B cell (primary cell): ENCODE measurements around the gene COL9A3. TPM values are rescaled to one million over a fixed set of nuclear protein-coding genes. Genes with fewer than 3 reads are reported as not detected.

ENCODE experiments used
- ATAC-seq: fragments of 200-7000 bp; cut with Tn5 transposase; one replicate; pipeline ENCODE4 v1.10.0; 2021; ENCODE audit warnings: low read depth, mild to moderate bottlenecking, moderate number of reproducible peaks, moderate library complexity
- CTCF ChIA-PET: fragments of 350-600 bp; sonication (Branson Sonifier 250); formaldehyde crosslinking; loops from one replicate; lab custom pipeline; 2021; ENCODE audit warnings: antibody characterized with exemption, inconsistent platforms; lab: Charles Lee
- POLR2A ChIA-PET: fragments of 350-600 bp; sonication (Branson Sonifier 250); formaldehyde crosslinking; loops from one replicate; lab custom pipeline; 2021; ENCODE audit warnings: antibody characterized with exemption; lab: Charles Lee
- DNase-seq: peaks from one replicate; pipeline ENCODE4 v3.0.0; 2013
- H2AFZ ChIP-seq: 2 replicates; pipeline ENCODE4 v1.6.1; 2012; ENCODE audit warnings: mild to moderate bottlenecking, low read depth, low read length; ENCODE audit not compliant: insufficient read depth, poor library complexity, severe bottlenecking
- H3K27ac ChIP-seq, 2 donors: 1 replicate in 1 of 2; 2 replicates in 1 of 2; pipeline ENCODE4 v1.5.1; 2012 to 2013; ENCODE audit warnings: low read length in 2 of 2, mild to moderate bottlenecking in 2 of 2, moderate library complexity in 1 of 2
- H3K27me3 ChIP-seq, 4 experiments: fragments of 200-600 bp in 1 of 4; sonication (generic) in 1 of 4; replicated peaks in 1 of 4; 1 replicate in 2 of 4; 2 replicates in 2 of 4; pipeline versions ENCODE4 v1.6.1 to v1.7.0; 2013 to 2016; ENCODE audit warnings: low read length in 3 of 4, mild to moderate bottlenecking in 2 of 4, mixed read lengths in 1 of 4, moderate library complexity in 1 of 4; ENCODE audit not compliant: insufficient read depth in 4 of 4, control insufficient read depth in 3 of 4; ENCODE audit errors: control extremely low read depth in 1 of 4
- H3K36me3 ChIP-seq, 2 experiments: replicated peaks in 1 of 2; 1 replicate in 1 of 2; 2 replicates in 1 of 2; pipeline versions ENCODE4 v1.6.1 to v1.7.1; 2013; ENCODE audit warnings: low read length in 1 of 2; ENCODE audit not compliant: insufficient read depth in 2 of 2, control insufficient read depth in 1 of 2; ENCODE audit errors: control extremely low read depth in 1 of 2, extremely low read depth in 1 of 2
- H3K4me1 ChIP-seq, 2 donors: fragments of 200-600 bp in 1 of 2; sonication (generic) in 1 of 2; 1 replicate in 1 of 2; 2 replicates in 1 of 2; pipeline versions ENCODE4 v1.5.1 to v1.6.1; 2013 to 2017; ENCODE audit warnings: low read length in 2 of 2; ENCODE audit not compliant: control insufficient read depth in 2 of 2, insufficient read depth in 2 of 2
- H3K4me2 ChIP-seq: replicated peaks from 2 replicates; pipeline ENCODE3; 2012; ENCODE audit warnings: mild to moderate bottlenecking, low read depth, low read length; ENCODE audit not compliant: poor library complexity, severe bottlenecking
- H3K4me3 ChIP-seq, 5 experiments: fragments of 200-600 bp in 1 of 5; sonication (generic) in 1 of 5; 1 replicate in 3 of 5; 2 replicates in 2 of 5; pipeline versions ENCODE4 v1.5.1 to v1.7.0; 2011 to 2016; ENCODE audit warnings: low read length in 4 of 5, mild to moderate bottlenecking in 4 of 5, low read depth in 2 of 5, control low read depth in 1 of 5, moderate library complexity in 1 of 5; ENCODE audit not compliant: insufficient read depth in 1 of 5; ENCODE audit errors: control extremely low read depth in 1 of 5, extremely low read depth in 1 of 5
- H3K79me2 ChIP-seq: fragments of 200-600 bp; sonication (generic); one replicate; pipeline ENCODE4 v1.6.0; 2016; ENCODE audit warnings: low read length; ENCODE audit not compliant: control insufficient read depth, insufficient read depth
- H3K9ac ChIP-seq: fragments of 200-600 bp; sonication (generic); 2 replicates; pipeline ENCODE4 v1.6.1; 2017; ENCODE audit warnings: mild to moderate bottlenecking, low read length, moderate library complexity
- H3K9me3 ChIP-seq, 3 donors: one replicate each; pipeline versions ENCODE4 v1.6.1 to v1.7.1; 2013; ENCODE audit warnings: low read length in 2 of 3; ENCODE audit not compliant: control insufficient read depth in 2 of 3, insufficient read depth in 1 of 3; ENCODE audit errors: control extremely low read depth in 1 of 3
- H4K20me1 ChIP-seq: 2 replicates; pipeline ENCODE4 v1.6.0; 2012; ENCODE audit warnings: mild to moderate bottlenecking, low read length; ENCODE audit not compliant: insufficient read depth, control insufficient read depth, poor library complexity, severe bottlenecking
- H3K27ac Mint-ChIP-seq: one replicate; pipeline ENCODE4 v1.8.0; 2021; ENCODE audit warnings: mixed read lengths
- H3K27me3 Mint-ChIP-seq: one replicate; pipeline ENCODE4 v1.8.0; 2021; ENCODE audit warnings: mixed read lengths
- H3K4me1 Mint-ChIP-seq: one replicate; pipeline ENCODE4 v1.8.0; 2021; ENCODE audit warnings: mixed read lengths
- H3K4me3 Mint-ChIP-seq: one replicate; pipeline ENCODE4 v1.8.0; 2021; ENCODE audit warnings: mixed read lengths
- H3K9me3 Mint-ChIP-seq: one replicate; pipeline ENCODE4 v1.8.0; 2022; ENCODE audit warnings: mixed read lengths; ENCODE audit not compliant: insufficient read depth
- EZH2 ChIP-seq: IDR thresholded peaks from 2 replicates; pipeline ENCODE4 v1.6.1; 2012; ENCODE audit warnings: borderline replicate concordance, low read depth, mild to moderate bottlenecking, moderate library complexity, low read length; ENCODE audit not compliant: insufficient read depth, poor library complexity, severe bottlenecking
- WGBS: methylation state at CpG from one replicate; pipeline ENCODE4 v1.1.5; 2013; ENCODE audit warnings: missing lambda C conversion rate; ENCODE audit not compliant: insufficient coverage; 5-methylcytosine and 5-hydroxymethylcytosine counted together
- intact Hi-C: fragments of 100-400 bp; cut with micrococcal nuclease; formaldehyde crosslinking; loops from one replicate; pipeline ENCODE4 v1.10.0; 2022
- polyA plus RNA-seq: library from polyadenylated mRNA; depleted of rRNA; stranded (reverse); fragments of >200 nt; gene quantifications from 2 replicates; pipeline ENCODE4 v1.2.3, GENCODE V29; 2012
- total RNA-seq, 2 donors: library from RNA; stranded (reverse); fragments of 120-200 nt in 1 of 2; gene quantifications; 1 replicate in 1 of 2; 2 replicates in 1 of 2; pipeline versions ENCODE4 v1.2.3 to v1.2.4, GENCODE V29; 2013 to 2022
- TF ChIP-seq, protein P1 (sequence below): fragments of 200-600 bp; IDR thresholded peaks from one replicate; pipeline ENCODE4 v1.8.0; 2022; ENCODE audit warnings: antibody characterized with exemption, mild to moderate bottlenecking

The COL9A3 gene
- total and polyA plus RNA-seq, 2 donors (not counting 1 experiment from before 2014, with no cell fraction given): 10.7 to 96.3 TPM

DNA sequence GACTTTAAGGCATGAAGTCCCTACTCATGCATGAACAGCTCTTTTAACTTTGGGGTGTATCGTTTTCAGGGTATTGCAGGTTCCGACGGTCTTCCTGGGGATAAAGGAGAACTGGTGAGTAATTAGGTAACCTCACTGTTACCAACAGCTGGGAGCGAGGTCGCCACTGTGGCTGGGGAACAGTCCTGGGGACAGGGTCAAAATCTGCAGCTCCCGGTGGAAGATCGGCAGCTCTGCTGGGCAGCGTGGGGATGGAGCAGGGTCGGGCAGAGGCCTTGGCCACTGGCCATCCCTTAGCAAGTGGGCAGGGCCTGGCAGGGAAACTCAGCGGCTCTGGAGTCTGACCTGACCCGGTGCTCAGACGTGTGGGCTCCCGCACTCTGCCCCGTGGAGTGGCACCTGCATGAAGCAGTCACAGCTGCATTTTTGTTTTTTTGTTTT, 16.1 kb downstream of the COL9A3 start:
- peaks cover 32% of the 10 kb centered on the region for H3K4me1 Mint-ChIP-seq
- Histone ChIP-seq H3K4me3 (peak overlapping the region; percentile 29 to 56 (median 43)), H2AFZ (peak overlapping the region; percentile 44), H4K20me1 (no peaks in the 10 kb centered on the region), H3K9ac (peak overlapping the region; percentile 11), H3K4me1 (peaks cover 32 to 39% of the 10 kb centered on the region in 2 donors), H3K27ac (peak overlapping the region; percentile 38 to 59), H3K79me2 (no peaks in the 10 kb centered on the region), H3K9me3 (no peaks in the 10 kb centered on the region), H3K27me3 (no peaks in the 10 kb centered on the region), H3K36me3 (peaks cover 0 to 3% of the 10 kb centered on the region in 2 experiments), H3K4me2 (peak overlapping the region; percentile 82)
- 61% methylated on average over 10 of the region's 14 CpGs for WGBS
- no peak for DNase-seq
- H3K4me3 Mint-ChIP-seq: peak overlapping the region; percentile 77
- intact Hi-C loops: loop anchor here (2.0 kb wide), 1 partner anchor 38 kb away; no protein-coding TSS in a partner anchor
- H3K27ac Mint-ChIP-seq: peak overlapping the region; percentile 89
- CTCF ChIA-PET: interaction anchor here (1.2 to 1.9 kb wide), 4 partner anchors 10 to 69 kb away, joined by 3 to 10 read pairs (median 4); no protein-coding TSS in a partner anchor
- no peaks in the 10 kb centered on the region for H3K9me3 Mint-ChIP-seq
- no peaks in the 10 kb centered on the region for H3K27me3 Mint-ChIP-seq
- TF ChIP-seq, protein P1, sequence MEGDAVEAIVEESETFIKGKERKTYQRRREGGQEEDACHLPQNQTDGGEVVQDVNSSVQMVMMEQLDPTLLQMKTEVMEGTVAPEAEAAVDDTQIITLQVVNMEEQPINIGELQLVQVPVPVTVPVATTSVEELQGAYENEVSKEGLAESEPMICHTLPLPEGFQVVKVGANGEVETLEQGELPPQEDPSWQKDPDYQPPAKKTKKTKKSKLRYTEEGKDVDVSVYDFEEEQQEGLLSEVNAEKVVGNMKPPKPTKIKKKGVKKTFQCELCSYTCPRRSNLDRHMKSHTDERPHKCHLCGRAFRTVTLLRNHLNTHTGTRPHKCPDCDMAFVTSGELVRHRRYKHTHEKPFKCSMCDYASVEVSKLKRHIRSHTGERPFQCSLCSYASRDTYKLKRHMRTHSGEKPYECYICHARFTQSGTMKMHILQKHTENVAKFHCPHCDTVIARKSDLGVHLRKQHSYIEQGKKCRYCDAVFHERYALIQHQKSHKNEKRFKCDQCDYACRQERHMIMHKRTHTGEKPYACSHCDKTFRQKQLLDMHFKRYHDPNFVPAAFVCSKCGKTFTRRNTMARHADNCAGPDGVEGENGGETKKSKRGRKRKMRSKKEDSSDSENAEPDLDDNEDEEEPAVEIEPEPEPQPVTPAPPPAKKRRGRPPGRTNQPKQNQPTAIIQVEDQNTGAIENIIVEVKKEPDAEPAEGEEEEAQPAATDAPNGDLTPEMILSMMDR: no peak
- TF ChIP-seq EZH2: no peak
- peak; percentile 31 for ATAC-seq
- POLR2A ChIA-PET: interaction anchor here (1.0 kb wide), 1 partner anchor 39 kb away, joined by 3 read pairs; no protein-coding TSS in a partner anchor

- Mint-ChIP-seq H3K4me3 (peak overlapping the region; percentile 17), H3K4me1 (peaks cover 46% of the 10 kb centered on the region), H3K9me3 (no peaks in the 10 kb centered on the region), H3K27ac (peak overlapping the region; percentile 6), H3K27me3 (no peaks in the 10 kb centered on the region)
- Histone ChIP-seq H3K4me1 (peaks cover 40 to 50% of the 10 kb centered on the region in 2 donors), H3K27ac (no peak overlapping the region), H3K36me3 (peaks cover 0 to 3% of the 10 kb centered on the region in 2 experiments), H3K27me3 (no peaks in the 10 kb centered on the region), H3K9me3 (no peaks in the 10 kb centered on the region), H4K20me1 (no peaks in the 10 kb centered on the region), H3K4me2 (no peak overlapping the region), H3K4me3 (no peak overlapping the region), H2AFZ (no peak overlapping the region), H3K79me2 (no peaks in the 10 kb centered on the region), H3K9ac (no peak overlapping the region)
- ChIA-PET POLR2A (no interaction called here), CTCF (interaction anchor here (0.8 kb wide), 1 partner anchor 9 kb away, joined by 3 read pairs; no protein-coding TSS in a partner anchor)
- intact Hi-C loops: no loop called here
- DNase-seq: no peak
- ATAC-seq: no peak
- 95% methylated on average over 17 of the region's 24 CpGs for WGBS
- TF ChIP-seq, protein P1: no peak
Measured at GRCh38 chr20:62834967-62835730, 18.3 kb downstream of the COL9A3 start.
